ENCODE measurements around the gene AK4. TPM values are rescaled to one million over a fixed set of nuclear protein-coding genes. Genes with fewer than 3 reads are reported as not detected.
"Not testable (repeated sequence)": the region's sequence is repeated elsewhere in the genome, so short reads cannot be mapped to it uniquely, and the experiment has no call there.

The AK4 gene
- total RNA-seq, 3 donors from 2014 or later = 18.2 to 47.3 (median 41.0) TPM

DNA sequence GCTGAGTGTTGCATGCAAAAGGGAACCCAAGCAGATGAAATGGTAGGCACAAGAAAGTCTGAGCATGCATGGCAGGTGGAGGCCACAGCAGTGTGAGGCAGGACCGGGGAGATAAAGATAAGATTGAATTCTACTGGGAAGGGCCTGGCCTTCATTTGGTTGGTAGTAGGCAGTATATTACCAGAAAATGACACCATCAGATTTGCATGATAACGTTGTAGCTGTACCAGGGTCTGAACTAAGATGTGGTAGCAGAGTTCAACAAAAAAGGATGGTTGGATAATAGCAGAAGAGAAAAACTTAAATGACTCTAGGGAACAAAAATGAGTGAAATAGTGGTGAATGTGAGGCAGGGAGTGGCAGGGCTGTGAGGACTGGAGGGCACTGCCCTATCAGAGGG is 85.8 kb downstream of the AK4 start:
- TF ChIP-seq POLR2AphosphoS5 (IDR thresholded peaks at IDR 0.05) (no peak), POLR2A (IDR thresholded peaks at IDR 0.05) (no peak)
- TF ChIP-seq, protein P1, sequence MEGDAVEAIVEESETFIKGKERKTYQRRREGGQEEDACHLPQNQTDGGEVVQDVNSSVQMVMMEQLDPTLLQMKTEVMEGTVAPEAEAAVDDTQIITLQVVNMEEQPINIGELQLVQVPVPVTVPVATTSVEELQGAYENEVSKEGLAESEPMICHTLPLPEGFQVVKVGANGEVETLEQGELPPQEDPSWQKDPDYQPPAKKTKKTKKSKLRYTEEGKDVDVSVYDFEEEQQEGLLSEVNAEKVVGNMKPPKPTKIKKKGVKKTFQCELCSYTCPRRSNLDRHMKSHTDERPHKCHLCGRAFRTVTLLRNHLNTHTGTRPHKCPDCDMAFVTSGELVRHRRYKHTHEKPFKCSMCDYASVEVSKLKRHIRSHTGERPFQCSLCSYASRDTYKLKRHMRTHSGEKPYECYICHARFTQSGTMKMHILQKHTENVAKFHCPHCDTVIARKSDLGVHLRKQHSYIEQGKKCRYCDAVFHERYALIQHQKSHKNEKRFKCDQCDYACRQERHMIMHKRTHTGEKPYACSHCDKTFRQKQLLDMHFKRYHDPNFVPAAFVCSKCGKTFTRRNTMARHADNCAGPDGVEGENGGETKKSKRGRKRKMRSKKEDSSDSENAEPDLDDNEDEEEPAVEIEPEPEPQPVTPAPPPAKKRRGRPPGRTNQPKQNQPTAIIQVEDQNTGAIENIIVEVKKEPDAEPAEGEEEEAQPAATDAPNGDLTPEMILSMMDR (IDR thresholded peaks at IDR 0.05) = no peak
- H3K4me3 ChIP-seq = no peak overlapping the region

DNA sequence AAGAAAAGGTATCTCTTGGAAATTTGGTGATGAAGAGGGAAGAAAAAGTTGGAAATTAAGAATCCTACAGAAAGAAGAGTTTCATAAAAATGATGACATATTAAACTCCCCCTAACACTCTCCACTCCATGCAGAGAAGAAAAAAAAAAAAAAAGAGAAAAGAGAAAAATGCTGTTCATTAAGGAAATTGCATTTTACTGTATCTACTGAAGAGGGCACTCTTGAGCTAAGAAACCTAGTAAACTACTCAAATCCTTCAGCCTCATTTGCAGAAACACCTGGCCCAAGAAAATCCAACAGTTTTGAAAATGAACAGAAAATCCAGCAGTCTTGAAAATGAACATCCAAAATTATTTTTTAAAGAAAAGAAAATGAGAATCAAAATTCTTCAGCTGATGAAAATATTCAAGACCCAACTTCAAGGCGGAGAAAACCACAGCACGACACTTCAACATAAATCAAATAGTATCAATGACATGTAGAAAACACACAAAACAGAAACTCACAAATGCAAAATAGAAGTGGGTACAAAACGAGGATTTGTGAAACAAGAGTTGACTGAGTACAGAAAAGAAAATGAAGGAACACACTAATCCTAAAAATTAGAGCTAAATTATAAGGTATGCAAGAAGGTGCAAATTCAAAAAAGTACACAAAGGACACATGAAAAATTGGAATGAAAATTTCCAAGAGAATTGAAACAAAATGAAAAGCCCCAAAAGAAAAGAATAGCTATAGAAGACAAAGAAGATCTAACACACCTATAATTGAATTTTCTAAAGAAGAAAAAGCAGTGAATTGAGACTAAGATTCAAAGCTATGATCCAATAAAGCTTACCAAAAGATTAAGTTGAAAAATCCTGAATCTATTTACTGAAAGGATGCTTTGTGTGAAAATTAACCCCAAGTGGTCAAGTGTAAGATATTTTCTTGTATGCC is 88.1 kb downstream of the AK4 start:
- TF ChIP-seq, protein P1 (IDR thresholded peaks at IDR 0.05) = peak in 2 of 3 donors; percentile 29 to 34
- TF ChIP-seq POLR2AphosphoS5 (IDR thresholded peaks at IDR 0.05) = no peak
- no peak for DNase-seq (ENCODE audit: low spot score in 2 of 2)
- H3K27me3 ChIP-seq = no peaks in the 10 kb centered on the region
- no peaks in the 10 kb centered on the region for H3K36me3 ChIP-seq
- H3K27ac ChIP-seq = no peak overlapping the region
- peaks cover 0 to 14% of the 10 kb centered on the region in 2 donors for H3K9me3 ChIP-seq
- H3K4me1 ChIP-seq = no peaks in the 10 kb centered on the region
- intact Hi-C loops (cut with DNase I; ENCODE audit: low total_unique reads) = loop anchor here (10.0 kb wide), 1 partner anchor 449 kb away; no protein-coding TSS in a partner anchor
- no peak overlapping the region for H3K4me3 ChIP-seq

More for the DNA sequence above, 85.8 kb downstream of the AK4 start:
- H3K27ac ChIP-seq = no peak overlapping the region
- H3K27me3 ChIP-seq = no peaks in the 10 kb centered on the region
- H3K4me1 ChIP-seq = no peaks in the 10 kb centered on the region
- no peak for DNase-seq (ENCODE audit: low spot score in 2 of 2)
- H3K36me3 ChIP-seq = no peaks in the 10 kb centered on the region
- intact Hi-C loops (cut with DNase I; ENCODE audit: low total_unique reads) = loop anchor here (10.0 kb wide), 1 partner anchor 451 kb away; no protein-coding TSS in a partner anchor
- peaks cover 0 to 14% of the 10 kb centered on the region in 2 donors for H3K9me3 ChIP-seq

DNA sequence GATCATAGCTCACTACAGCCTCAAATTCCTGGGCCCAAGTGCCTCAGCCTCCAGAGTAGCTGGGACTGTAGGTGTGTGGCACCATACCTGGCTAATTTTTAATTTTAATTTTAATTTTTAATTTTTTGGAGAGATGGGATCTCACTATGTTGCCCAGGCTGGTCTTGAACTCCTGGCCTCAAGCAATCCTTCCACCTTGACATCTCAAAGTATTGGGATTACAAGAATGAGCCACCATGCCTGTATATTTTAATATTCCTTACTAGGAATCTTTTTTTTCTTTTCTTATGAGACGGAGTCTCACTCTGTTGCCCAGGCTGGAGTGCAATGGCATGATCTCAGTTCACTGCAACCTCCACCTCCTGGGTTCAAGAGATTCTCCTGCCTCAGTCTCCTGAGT is 89.1 kb downstream of the AK4 start:
- H3K27me3 ChIP-seq; H3K4me1 ChIP-seq; H3K36me3 ChIP-seq; H3K27ac ChIP-seq; H3K4me3 ChIP-seq; DNase-seq (ENCODE audit: low spot score in 2 of 2): not testable (repeated sequence)
- H3K9me3 ChIP-seq = peaks cover 0 to 14% of the 10 kb centered on the region in 2 donors
- intact Hi-C loops (cut with DNase I; ENCODE audit: low total_unique reads) = loop anchor here (10.0 kb wide), 1 partner anchor 448 kb away; no protein-coding TSS in a partner anchor

DNA sequence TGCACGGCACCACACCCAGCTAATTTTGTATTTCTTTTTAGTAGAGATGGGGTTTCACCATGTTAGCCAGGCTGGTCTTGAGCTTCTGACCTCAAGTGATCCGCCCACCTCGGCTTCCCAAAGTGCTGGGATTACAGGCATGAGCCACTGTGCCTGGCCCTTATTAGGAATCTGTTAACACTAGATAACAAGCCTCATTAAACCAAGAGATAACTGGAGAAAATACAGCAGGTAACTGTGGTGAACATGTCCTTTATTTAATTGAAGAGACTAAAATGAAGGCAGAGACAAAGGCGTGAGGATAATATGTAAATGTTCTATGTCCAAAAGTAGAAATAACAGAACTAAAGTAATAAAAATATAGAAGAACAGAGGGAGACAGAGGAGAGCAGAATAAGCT is 89.5 kb downstream of the AK4 start:
- Histone ChIP-seq H3K36me3 (no peaks in the 10 kb centered on the region), H3K27me3 (no peaks in the 10 kb centered on the region), H3K4me3 (no peak overlapping the region), H3K9me3 (peaks cover 0 to 14% of the 10 kb centered on the region in 2 donors), H3K27ac (no peak overlapping the region), H3K4me1 (no peaks in the 10 kb centered on the region)
- intact Hi-C loops (cut with DNase I; ENCODE audit: low total_unique reads) = loop anchor here (10.0 kb wide), 1 partner anchor 447 kb away; no protein-coding TSS in a partner anchor
- no peak for DNase-seq (ENCODE audit: low spot score in 2 of 2)
- TF ChIP-seq, protein P1 (IDR thresholded peaks at IDR 0.05) = no peak
- no peak for TF ChIP-seq POLR2AphosphoS5 (IDR thresholded peaks at IDR 0.05)
- TF ChIP-seq POLR2A (IDR thresholded peaks at IDR 0.05) = no peak

DNA sequence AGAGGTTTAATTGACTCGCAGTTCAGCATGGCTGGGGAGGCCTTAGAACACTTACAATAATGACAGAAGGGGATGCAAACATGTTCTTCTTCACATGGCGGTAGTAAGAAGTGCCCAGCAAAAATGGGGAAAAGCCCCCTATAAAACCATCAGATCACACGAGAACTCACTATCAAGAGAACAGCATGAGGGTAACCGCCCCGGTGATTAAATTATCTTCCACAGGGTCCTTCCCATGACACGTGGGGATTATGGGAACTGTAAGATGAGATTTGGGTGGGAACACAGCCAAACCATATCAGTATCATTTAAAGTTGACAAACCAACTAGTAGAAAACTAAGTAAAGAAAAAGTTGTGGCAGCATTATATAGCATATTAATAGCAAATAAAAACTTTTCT is 90.0 kb downstream of the AK4 start:
- Histone ChIP-seq H3K4me3 (no peak overlapping the region), H3K9me3 (peaks cover 0 to 14% of the 10 kb centered on the region in 2 donors), H3K4me1 (no peaks in the 10 kb centered on the region), H3K27me3 (no peaks in the 10 kb centered on the region), H3K27ac (no peak overlapping the region), H3K36me3 (no peaks in the 10 kb centered on the region)
- intact Hi-C loops (cut with DNase I; ENCODE audit: low total_unique reads) = loop anchor here (10.0 kb wide), 1 partner anchor 447 kb away; no protein-coding TSS in a partner anchor
- TF ChIP-seq, protein P1 (IDR thresholded peaks at IDR 0.05) = no peak
- no peak for TF ChIP-seq POLR2A (IDR thresholded peaks at IDR 0.05)
- TF ChIP-seq POLR2AphosphoS5 (IDR thresholded peaks at IDR 0.05) = no peak
- DNase-seq (ENCODE audit: low spot score in 2 of 2) = no peak

Measured in breast epithelium (tissue), 4 donors.